Type B pancreatic cell (in vitro differentiated cells): ENCODE measurements around the gene FOXK2. TPM values are rescaled to one million over a fixed set of nuclear protein-coding genes. Genes with fewer than 3 reads are reported as not detected.
A peak's percentile ranks its signal among the peaks of the same experiment; 100 is the strongest.
"Not testable (repeated sequence)": the region's sequence is repeated elsewhere in the genome, so short reads cannot be mapped to it uniquely, and the experiment has no call there.

Experiments
- DNase-seq: peaks from one replicate; pipeline ENCODE4 v3.0.0; 2021; ENCODE audit warnings: mixed read lengths; ENCODE audit not compliant: unreplicated experiment; ENCODE audit errors: extremely low spot score
- H3K27ac Mint-ChIP-seq: 2 replicates; pipeline ENCODE4 v1.8.0; 2021; ENCODE audit warnings: mild to moderate bottlenecking, mixed read lengths
- H3K27me3 Mint-ChIP-seq: 2 replicates; pipeline ENCODE4 v1.8.0; 2021; ENCODE audit warnings: mixed read lengths
- H3K36me3 Mint-ChIP-seq: 2 replicates; pipeline ENCODE4 v1.8.0; 2021; ENCODE audit warnings: mixed read lengths
- H3K4me1 Mint-ChIP-seq: one replicate; pipeline ENCODE4 v1.8.0; 2021; ENCODE audit warnings: mixed read lengths; ENCODE audit not compliant: unreplicated experiment
- H3K4me3 Mint-ChIP-seq: 2 replicates; pipeline ENCODE4 v1.8.0; 2021; ENCODE audit warnings: mild to moderate bottlenecking, mixed read lengths
- H3K9me3 Mint-ChIP-seq: 2 replicates; pipeline ENCODE4 v1.8.0; 2021; ENCODE audit warnings: mixed read lengths
- total RNA-seq: library from RNA; stranded (reverse); gene quantifications from 2 replicates; pipeline ENCODE4 v1.2.1, GENCODE V29; 2021; ENCODE audit warnings: low replicate concordance
- TF ChIP-seq, protein P1 (sequence below): fragments of 200-600 bp; sonication (generic); conservative IDR thresholded peaks from 2 replicates; pipeline ENCODE4 v1.5.0; 2021; ENCODE audit warnings: antibody characterized with exemption, mild to moderate bottlenecking

FOXK2 gene
- total RNA-seq, 1 donor from 2014 or later, result 75.5 TPM

DNA sequence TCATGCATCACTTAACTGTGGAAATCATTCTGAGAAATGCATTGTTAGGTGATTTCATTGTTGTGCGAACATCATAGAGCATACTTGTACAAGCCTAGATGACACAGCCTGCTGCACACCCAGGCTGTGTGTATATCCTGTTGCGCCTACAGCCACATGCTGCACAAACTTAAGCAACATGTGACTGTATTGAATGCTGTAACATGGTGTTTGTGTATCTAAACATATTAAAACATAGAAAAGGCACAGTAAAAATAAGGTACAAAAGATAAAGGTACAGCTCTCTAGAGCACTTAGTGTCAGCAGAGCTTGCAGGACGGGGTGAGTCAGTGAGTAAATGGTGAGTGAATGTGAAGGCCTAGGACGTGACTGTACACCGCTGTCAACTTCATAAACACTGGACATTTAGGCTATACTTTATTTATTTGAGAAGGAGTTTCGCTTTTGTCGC, 11.9 kb downstream of the FOXK2 start:
- Mint-ChIP-seq H3K36me3 (peaks cover 9% of the 10 kb centered on the region), H3K27me3 (no peaks in the 10 kb centered on the region), H3K4me1 (peaks cover 49% of the 10 kb centered on the region), H3K27ac (peak overlapping the region; percentile 74), H3K4me3 (peak overlapping the region; percentile 40), H3K9me3 (peaks cover 4% of the 10 kb centered on the region)
- TF ChIP-seq, protein P1, sequence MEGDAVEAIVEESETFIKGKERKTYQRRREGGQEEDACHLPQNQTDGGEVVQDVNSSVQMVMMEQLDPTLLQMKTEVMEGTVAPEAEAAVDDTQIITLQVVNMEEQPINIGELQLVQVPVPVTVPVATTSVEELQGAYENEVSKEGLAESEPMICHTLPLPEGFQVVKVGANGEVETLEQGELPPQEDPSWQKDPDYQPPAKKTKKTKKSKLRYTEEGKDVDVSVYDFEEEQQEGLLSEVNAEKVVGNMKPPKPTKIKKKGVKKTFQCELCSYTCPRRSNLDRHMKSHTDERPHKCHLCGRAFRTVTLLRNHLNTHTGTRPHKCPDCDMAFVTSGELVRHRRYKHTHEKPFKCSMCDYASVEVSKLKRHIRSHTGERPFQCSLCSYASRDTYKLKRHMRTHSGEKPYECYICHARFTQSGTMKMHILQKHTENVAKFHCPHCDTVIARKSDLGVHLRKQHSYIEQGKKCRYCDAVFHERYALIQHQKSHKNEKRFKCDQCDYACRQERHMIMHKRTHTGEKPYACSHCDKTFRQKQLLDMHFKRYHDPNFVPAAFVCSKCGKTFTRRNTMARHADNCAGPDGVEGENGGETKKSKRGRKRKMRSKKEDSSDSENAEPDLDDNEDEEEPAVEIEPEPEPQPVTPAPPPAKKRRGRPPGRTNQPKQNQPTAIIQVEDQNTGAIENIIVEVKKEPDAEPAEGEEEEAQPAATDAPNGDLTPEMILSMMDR, result no peak
- no peak for DNase-seq

DNA sequence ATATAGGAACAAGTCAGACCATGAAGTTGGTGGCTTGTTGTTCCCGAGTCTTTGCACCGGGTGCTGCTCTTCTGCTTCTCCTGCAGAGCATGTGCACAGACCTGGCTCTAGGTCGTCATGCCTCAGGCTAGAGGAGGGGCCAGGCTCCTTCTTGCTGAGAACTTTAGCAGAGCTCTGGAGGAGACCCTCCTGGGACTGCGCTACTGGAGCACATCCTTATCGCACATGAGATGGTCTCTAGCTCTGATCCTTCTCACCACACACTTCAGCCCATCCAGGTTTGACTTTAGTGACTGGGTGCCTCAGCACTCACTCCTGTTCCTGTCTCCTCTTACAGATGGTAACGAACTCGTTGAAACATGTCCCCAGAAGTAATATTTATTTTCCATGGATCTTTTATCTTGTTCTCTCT, 14.9 kb downstream of the FOXK2 start:
- peaks cover 52% of the 10 kb centered on the region for H3K4me1 Mint-ChIP-seq
- H3K4me3 Mint-ChIP-seq, result peak overlapping the region; percentile 71
- H3K27ac Mint-ChIP-seq, result peak overlapping the region; percentile 88
- peaks cover 4% of the 10 kb centered on the region for H3K9me3 Mint-ChIP-seq
- H3K36me3 Mint-ChIP-seq, result peaks cover 9% of the 10 kb centered on the region
- no peak for DNase-seq
- TF ChIP-seq, protein P1, result no peak
- H3K27me3 Mint-ChIP-seq, result no peaks in the 10 kb centered on the region

DNA sequence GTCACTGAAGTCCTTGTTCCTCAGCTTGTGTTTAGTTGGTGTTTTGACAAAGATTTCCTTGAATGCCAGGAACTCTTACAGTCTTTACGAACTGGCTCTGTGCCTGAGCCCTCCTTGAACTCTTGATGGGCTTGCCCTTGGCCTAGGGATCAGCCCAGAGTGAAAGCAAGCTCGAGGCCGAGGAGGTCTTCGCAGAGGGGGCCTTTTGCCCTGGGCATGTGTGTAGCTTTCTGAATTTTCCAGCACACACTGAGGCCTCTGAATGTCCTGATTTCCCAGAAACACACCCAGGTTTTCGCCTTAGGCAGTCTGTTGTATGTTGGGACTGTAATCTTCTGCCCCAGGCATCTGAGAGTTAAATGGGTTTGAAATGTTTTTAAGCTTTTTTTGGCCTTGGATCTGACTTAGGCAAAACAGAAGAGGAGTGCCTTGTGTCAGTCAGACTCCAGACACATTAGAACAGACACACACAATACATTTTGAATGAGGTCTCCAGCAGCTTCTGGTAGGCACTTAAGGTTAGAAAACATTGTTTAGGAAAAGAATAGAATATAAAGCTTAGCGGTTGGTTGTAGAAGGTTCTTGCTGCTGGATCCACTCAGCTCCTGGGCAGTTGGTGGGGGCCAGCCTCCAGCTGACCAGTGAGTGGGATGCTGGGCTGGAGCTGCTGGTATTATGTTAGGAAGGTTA, 17.1 kb downstream of the FOXK2 start:
- DNase-seq, result no peak
- H3K27ac Mint-ChIP-seq, result peak overlapping the region; percentile 88
- H3K27me3 Mint-ChIP-seq, result no peaks in the 10 kb centered on the region
- H3K9me3 Mint-ChIP-seq, result peaks cover 4% of the 10 kb centered on the region
- peaks cover 42% of the 10 kb centered on the region for H3K4me1 Mint-ChIP-seq
- H3K4me3 Mint-ChIP-seq, result peak overlapping the region; percentile 18
- peaks cover 6% of the 10 kb centered on the region for H3K36me3 Mint-ChIP-seq
- TF ChIP-seq, protein P1, result no peak

DNA sequence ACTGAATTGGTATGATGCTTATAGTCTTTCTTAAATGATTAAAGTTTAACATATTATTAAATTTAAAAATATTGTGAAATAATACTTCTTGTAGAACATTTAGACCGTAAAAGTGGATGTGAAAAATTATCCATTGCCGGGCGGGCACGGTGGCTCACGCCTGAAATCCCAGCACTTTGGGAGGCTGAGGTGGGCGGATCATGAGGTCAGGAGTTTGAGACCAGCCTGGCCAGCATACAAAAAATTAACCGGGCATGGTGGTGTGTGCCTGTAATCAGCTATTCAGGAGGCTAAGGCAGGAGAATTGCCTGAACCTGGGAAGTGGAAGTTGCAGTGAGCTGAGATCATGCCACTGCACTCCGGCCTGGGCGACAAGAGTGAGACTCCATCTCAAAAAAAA, 17.7 kb downstream of the FOXK2 start:
- H3K9me3 Mint-ChIP-seq, H3K36me3 Mint-ChIP-seq, H3K27me3 Mint-ChIP-seq, H3K4me3 Mint-ChIP-seq, DNase-seq: not testable (repeated sequence)
- peak overlapping the region; percentile 88 for H3K27ac Mint-ChIP-seq
- H3K4me1 Mint-ChIP-seq, result peaks cover 42% of the 10 kb centered on the region

DNA sequence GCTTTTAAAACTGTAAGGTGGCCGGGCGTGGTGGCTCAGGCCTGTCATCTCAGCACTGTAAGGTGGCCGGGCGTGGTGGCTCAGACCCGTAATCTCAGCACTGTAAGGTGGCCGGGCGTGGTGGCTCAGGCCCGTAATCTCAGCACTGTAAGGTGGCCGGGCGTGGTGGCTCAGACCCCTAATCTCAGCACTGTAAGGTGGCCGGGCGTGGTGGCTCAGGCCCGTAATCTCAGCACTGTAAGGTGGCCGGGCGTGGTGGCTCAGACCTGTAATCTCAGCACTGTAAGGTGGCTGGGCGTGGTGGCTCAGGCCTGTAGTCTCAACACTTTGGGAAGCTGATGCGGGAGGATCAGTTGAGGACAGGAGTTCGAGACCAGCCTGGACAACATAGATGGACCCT, 19.5 kb downstream of the FOXK2 start:
- not testable (repeated sequence) for H3K4me3 Mint-ChIP-seq, H3K9me3 Mint-ChIP-seq, H3K27me3 Mint-ChIP-seq, DNase-seq, H3K36me3 Mint-ChIP-seq
- peak overlapping the region; percentile 65 for H3K27ac Mint-ChIP-seq
- peaks cover 40% of the 10 kb centered on the region for H3K4me1 Mint-ChIP-seq

DNA sequence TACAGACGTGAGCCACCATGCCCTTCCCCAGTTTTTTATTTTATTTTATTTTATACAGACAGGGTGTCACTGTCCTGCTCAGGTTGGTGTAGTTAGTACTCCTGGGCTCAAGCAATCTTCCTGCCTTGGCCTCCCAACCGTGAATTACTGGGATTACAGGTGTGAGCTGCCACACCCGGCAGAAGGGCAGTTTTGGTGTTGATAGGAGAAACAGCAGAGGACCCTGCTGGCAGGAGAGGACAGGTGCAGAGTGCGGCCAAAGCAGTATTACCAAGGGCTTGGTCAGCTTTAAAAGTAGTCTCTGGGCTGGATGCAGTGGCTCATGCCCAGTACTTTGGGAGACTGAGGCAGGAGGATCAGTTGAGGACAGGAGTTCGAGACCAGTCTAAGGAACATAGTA, 22.9 kb downstream of the FOXK2 start:
- no peak overlapping the region for H3K4me3 Mint-ChIP-seq
- H3K27ac Mint-ChIP-seq, result peak overlapping the region; percentile 41
- H3K36me3 Mint-ChIP-seq, result no peaks in the 10 kb centered on the region
- H3K27me3 Mint-ChIP-seq, result no peaks in the 10 kb centered on the region
- DNase-seq, result no peak
- TF ChIP-seq, protein P1, result no peak
- H3K4me1 Mint-ChIP-seq, result peaks cover 25% of the 10 kb centered on the region
- H3K9me3 Mint-ChIP-seq, result no peaks in the 10 kb centered on the region
